ENCODE results near the gene STX5.
A peak's percentile ranks its signal among the peaks of the same experiment; 100 is the strongest.
"Not testable (repeated sequence)": the region's sequence is repeated elsewhere in the genome, so short reads cannot be mapped to it uniquely, and the experiment has no call there.

STX5 gene

GRCh38 chr11:62828130-62828529, 3.7 kb downstream of the STX5 start:
- not testable (repeated sequence) for DNase-seq

GRCh38 chr11:62823677-62824076, 8.2 kb downstream of the STX5 start:
- no peak for DNase-seq

GRCh38 chr11:62817129-62817528, 14.7 kb downstream of the STX5 start:
- no peak for DNase-seq

GRCh38 chr11:62816557-62816956, 15.3 kb downstream of the STX5 start:
- DNase-seq = no peak

GRCh38 chr11:62811659-62812058, 20.2 kb downstream of the STX5 start:
- no peak for DNase-seq

- DNase-seq = no peak
Measured at GRCh38 chr11:62810748-62811147, 21.1 kb downstream of the STX5 start.

- DNase-seq = no peak
Measured at GRCh38 chr11:62806611-62807121, 25.2 kb downstream of the STX5 start.

GRCh38 chr11:62805961-62806441, 25.9 kb downstream of the STX5 start:
- DNase-seq = peak; percentile 47

GRCh38 chr11:62805076-62805892, 26.6 kb downstream of the STX5 start, which contains the start of gene NXF1:
NXF1 (minus strand) TSS chr11:62805440; CDS start chr11:62805356, 84 bp downstream.
- DNase-seq = peak; percentile 97

- no peak for DNase-seq
Measured at GRCh38 chr11:62804310-62805075, 27.4 kb downstream of the STX5 start.

GRCh38 chr11:62801071-62801470, 30.8 kb downstream of the STX5 start:
- DNase-seq = no peak

GRCh38 chr11:62799486-62799885, 32.4 kb downstream of the STX5 start:
- no peak for DNase-seq

GRCh38 chr11:62796281-62796680, 35.6 kb downstream of the STX5 start:
- no peak for DNase-seq

- no peak for DNase-seq
Measured at GRCh38 chr11:62794201-62794775, 37.6 kb downstream of the STX5 start.

GRCh38 chr11:62792202-62792575, 39.7 kb downstream of the STX5 start:
- no peak for DNase-seq

GRCh38 chr11:62791501-62792201, 40.2 kb downstream of the STX5 start, which contains the start of gene TMEM223:
TMEM223 (minus strand) TSS chr11:62792006; CDS start chr11:62791994, 12 bp downstream.
- DNase-seq = peak; percentile 90

- no peak for DNase-seq
Measured at GRCh38 chr11:62789576-62789975, 42.3 kb downstream of the STX5 start.

- DNase-seq = no peak
Measured at GRCh38 chr11:62788991-62789390, 42.9 kb downstream of the STX5 start.

GRCh38 chr11:62787005-62787759, 44.7 kb downstream of the STX5 start, which contains the start of gene TMEM179B:
TMEM179B (plus strand) TSS chr11:62787402; CDS start chr11:62787432, 30 bp downstream.
- peak; percentile 98 for DNase-seq

GRCh38 chr11:62786318-62787004, 45.4 kb downstream of the STX5 start:
- peak; percentile 90 for DNase-seq

- no peak for DNase-seq
Measured at GRCh38 chr11:62782753-62783152, 49.1 kb downstream of the STX5 start.

Measured in CD4-positive, alpha-beta T cell treated with Interleukin-10 for 1 hour (primary cell).